Activated CD4-positive, alpha-beta T cell treated with anti-CD3 and anti-CD28 coated beads, Interleukin-2, amount 50 U/mL, for 24 hours (primary cell): Measurements from ENCODE around the gene PCCB.
"Not testable (repeated sequence)": the region's sequence is repeated elsewhere in the genome, so short reads cannot be mapped to it uniquely, and the experiment has no call there.

Experiments used
- DNase-seq, 2 donors: peaks; one replicate each; pipeline ENCODE4 v3.0.0-alpha.2; 2020; ENCODE audit warnings: low read depth in 1 of 2, low spot score in 1 of 2

The PCCB gene

GRCh38 chr3:136250059-136250902, at the start of gene PCCB:
Gene PCCB, plus strand, starts transcription at chr3:136250340. Its CDS starts 36 bp downstream, at chr3:136250376.
- peak; percentile 86 to 90 for DNase-seq

GRCh38 chr3:136207489-136208115, 42.5 kb upstream of the PCCB start:
- DNase-seq, result no peak

- no peak for DNase-seq
Observed at GRCh38 chr3:136209921-136210320, 40.2 kb upstream of the PCCB start.

GRCh38 chr3:136211547-136211946, 38.6 kb upstream of the PCCB start:
- DNase-seq, result no peak

GRCh38 chr3:136222746-136223145, 27.4 kb upstream of the PCCB start:
- DNase-seq, result not testable (repeated sequence)

GRCh38 chr3:136232413-136232812, 17.7 kb upstream of the PCCB start:
- DNase-seq, result no peak

- no peak for DNase-seq
Observed at GRCh38 chr3:136235545-136235944, 14.6 kb upstream of the PCCB start.

- no peak for DNase-seq
Observed at GRCh38 chr3:136236109-136236508, 14.0 kb upstream of the PCCB start.

GRCh38 chr3:136237103-136237502, 13.0 kb upstream of the PCCB start:
- DNase-seq, result no peak

- no peak for DNase-seq
Observed at GRCh38 chr3:136237961-136238649, 12.0 kb upstream of the PCCB start.

GRCh38 chr3:136239094-136239493, 11.0 kb upstream of the PCCB start:
- DNase-seq, result no peak

- DNase-seq, result no peak
Observed at GRCh38 chr3:136245691-136246090, 4.4 kb upstream of the PCCB start.

GRCh38 chr3:136247436-136247835, 2.7 kb upstream of the PCCB start:
- DNase-seq, result no peak

- DNase-seq, result no peak
Observed at GRCh38 chr3:136247855-136248590, 2.1 kb upstream of the PCCB start.

GRCh38 chr3:136249091-136249490, 1.0 kb upstream of the PCCB start:
- DNase-seq, result no peak

- DNase-seq, result no peak
Observed at GRCh38 chr3:136249593-136249992, 547 bp upstream of the PCCB start.

- peak; percentile 3 to 4 for DNase-seq
Observed at GRCh38 chr3:136250903-136251460, 842 bp downstream of the PCCB start.

- no peak for DNase-seq
Observed at GRCh38 chr3:136251511-136251910, 1.4 kb downstream of the PCCB start.

GRCh38 chr3:136255672-136256406, 5.7 kb downstream of the PCCB start:
- DNase-seq, result no peak

- DNase-seq, result no peak
Observed at GRCh38 chr3:136258199-136258598, 8.1 kb downstream of the PCCB start.
